HG03159 (cell line): ENCODE measurements around the gene CCDC169.
"Not testable (repeated sequence)": the region's sequence is repeated elsewhere in the genome, so short reads cannot be mapped to it uniquely, and the experiment has no call there.

Experiments
- ATAC-seq: cut with Tn5 transposase; IDR thresholded peaks from one replicate; pipeline ENCODE4 v1.9.1; 2021; ENCODE audit warnings: mild to moderate bottlenecking, moderate library complexity; ENCODE audit not compliant: unreplicated experiment

CCDC169 gene

DNA sequence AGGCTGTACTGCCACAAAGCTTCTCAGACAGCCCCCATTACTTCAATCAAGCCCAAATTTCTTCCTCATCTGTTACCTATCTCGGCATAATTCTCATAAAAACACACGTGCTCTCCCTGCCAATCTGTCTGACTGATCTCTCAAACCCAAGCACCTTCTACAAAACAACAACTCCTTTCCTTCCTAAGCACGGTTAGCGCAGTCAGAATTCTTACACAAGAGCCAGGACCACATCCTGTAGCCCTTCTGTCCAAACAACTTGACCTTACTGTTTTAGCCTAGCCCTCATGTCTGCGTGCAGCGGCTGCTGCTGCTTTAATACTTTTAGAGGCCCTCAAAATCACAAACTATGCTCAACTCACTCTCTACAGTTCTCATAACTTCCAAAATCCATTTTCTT is 22.2 kb upstream of the CCDC169 start:
- not testable (repeated sequence) for ATAC-seq

DNA sequence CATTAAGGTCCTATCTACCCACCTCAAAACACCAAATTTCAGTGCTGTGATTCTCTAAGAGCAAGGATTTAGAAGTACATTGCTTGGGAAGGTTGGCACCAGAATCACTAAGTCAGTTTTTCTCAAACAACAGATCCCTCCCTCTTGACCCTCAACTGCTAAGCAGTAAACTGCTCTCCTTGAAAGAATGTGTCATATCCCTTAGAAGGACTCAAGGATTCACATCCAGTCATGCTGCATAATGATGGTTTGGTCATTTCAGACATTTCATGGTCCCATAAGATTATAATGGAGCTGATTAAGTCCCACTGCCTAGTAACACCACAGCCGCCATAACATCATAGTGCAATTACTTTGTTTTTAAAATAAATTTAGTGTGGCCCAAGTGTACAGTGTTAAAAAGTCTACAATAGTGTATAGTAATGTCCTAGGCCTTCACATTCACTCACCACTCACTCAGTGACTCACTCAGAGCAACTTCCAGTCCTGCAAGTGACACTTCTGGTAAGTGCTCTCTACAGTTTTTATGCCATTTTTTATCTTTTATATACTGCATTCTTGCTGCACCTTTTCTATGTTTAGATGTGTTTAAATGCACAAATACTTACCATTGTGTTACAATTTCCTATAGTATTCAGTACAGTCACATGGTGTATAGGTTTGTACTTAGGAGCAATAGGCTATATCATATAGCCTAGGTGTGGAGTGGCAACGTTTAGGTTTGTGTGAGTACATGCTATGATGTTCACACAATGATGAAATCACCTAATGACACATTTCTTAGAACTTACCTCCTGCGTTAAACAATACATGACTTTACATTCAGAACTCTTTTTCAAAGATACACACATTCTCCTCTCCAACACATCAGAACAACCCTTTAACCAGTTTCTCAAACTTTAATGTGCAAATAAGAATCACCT is 15.7 kb upstream of the CCDC169 start:
- ATAC-seq: no peak

DNA sequence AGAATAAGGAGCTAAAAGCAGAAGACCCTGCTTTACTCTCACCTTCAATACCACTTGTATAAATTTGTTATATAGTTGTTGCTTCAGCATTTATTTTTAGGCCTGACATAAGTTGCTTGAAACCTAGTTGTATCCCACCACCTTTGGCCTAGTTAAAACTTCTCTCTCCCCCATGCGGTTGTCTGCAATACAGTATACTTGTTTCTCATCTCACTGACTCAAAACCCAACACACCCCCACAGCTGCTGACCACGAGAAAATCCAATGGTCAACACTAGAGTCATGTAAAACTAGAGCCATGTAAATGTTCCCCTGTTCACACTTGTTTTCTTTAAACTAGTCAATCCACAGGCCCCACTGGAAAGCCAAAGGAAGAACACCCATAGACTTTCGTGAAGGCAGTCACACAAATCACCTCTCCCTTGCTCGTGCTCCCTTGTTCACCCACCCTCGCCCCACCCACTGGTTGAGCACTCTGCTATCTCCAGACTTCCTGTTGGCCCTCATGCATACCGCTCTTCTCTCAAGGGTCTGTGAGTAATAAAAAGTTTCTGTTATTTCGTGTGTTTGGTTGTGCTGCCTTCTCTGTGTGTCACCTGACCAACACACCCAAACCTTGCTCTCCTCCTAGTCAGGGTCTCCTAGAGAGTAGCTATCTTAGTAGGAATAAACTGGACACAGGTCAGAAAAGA is 12.9 kb upstream of the CCDC169 start:
- peak; percentile 50 for ATAC-seq

DNA sequence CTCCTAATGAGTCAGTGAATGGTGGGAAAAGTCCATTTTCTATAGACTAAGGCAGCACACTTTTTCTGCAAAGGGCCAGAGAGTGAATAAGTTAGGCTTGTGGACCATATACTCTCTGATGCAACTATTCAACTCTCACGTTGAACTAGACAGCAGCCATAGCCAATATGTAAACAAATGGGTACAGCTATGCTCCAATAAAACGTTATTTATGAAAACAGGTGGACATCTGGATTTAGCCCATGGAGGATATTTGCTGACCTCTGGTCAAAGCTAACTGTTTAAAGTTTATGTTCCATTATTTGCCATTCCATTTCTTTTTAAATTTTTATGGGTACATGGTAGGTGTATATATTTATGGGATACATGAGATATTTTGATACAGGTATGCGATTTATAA is 4.7 kb upstream of the CCDC169 start:
- no peak for ATAC-seq

DNA sequence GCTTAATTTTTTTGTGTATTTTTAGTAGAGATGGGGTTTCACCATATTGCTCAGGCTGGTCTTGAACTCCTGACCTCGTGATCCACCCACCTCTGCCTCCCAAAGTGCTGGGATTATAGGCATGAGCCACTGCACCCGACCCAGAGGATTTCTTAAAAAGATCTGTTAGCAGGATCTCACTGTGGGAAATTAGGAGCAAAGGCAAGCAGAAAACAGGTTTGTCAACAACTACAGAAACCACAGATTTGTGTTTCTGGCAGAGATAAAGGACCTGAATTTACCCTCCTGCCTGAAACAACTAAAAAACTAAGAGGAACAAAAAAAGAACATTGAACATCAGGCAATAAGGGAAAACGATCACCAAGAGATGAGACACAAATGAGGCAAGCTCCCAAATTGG is 1.9 kb upstream of the CCDC169 start:
- not testable (repeated sequence) for ATAC-seq

DNA sequence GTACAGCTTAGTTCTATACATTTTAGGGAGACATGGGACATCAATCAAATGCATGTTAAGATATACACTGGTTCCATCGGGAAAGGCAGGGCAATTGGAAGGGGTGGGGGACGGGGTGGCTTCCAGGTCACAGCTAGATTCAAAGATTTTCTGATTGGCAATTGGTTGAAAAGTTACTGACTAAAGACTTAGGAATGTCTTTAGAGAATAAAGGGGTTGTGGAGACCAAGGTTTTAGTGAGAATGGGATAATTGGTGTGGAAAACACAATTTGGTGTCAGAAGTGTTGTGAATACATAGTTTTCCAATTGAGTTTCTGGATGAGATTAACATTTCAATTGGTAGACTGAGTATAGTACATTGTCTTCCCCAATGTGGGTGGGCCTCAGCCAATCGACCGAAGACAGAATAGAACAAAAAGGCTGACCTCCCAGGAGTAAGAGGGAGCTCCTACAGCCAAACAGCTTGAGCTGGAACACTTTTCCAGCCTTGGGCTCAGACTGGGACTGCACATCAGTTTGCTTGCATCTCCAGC is 988 bp upstream of the CCDC169 start:
- no peak for ATAC-seq

DNA sequence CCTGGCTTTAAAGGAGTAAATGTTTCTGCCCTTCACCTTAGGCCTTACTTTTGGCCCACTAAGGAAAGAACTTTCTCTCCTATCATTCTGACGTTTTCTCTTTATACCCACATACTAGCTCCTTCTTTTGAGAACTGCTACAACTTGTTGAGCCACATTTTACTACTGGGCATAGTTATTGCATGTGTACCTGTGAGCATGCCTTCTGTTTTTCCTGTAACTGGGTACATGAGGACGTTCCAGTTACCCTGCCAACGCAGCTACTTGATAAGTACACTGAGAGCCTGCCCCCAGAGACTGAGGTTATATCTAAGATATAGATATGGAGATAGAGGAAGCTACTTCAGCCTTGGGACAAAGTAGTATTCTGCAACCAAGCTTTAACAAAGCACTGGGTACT is 3.5 kb downstream of the CCDC169 start:
- no peak for ATAC-seq

DNA sequence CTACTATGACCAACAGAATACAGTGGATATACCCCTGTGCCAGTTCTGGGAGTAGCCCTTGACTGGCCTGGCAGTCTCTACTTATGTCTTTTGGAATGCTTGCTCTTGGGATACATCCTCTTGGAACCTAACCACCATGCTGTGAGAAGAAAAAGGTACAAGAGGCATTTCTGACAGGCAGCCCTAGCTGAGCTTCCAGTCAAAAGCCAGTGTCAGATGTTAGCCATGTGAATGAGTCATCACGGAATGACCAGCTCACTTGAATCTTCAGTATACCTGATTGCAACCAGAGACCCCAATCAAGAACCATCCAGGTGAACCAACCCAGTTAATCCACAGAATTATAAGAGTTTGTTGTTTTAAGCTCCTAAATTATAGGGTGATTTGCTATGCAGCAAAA is 4.1 kb downstream of the CCDC169 start:
- no peak for ATAC-seq

DNA sequence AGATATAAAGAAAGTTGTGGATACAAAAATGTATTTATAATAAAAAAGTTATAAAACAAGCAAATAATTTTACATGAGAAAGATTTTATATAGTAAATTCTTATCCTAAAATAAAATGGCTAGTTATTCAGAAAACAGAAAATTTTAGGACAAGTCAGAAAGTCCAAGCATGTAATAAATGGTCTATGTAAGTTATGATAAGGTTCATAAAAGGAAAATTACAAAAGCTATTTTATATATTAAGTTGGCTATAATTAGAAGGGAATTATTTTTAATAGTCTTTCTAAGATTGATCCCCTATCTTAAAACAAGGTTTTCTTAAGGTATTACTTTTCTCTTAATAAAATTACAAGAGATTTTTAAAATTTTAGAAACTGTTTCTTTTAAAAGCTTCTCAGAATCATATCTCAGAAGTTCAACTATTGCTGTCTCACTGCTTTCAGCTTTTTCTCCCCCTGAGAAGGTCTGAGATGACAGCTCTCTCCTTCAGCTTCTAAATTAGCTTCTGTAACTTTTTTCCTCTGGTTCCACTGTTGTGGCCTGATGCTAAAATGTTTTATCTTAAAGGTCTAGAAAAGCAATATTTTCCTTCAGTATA is 8.7 kb downstream of the CCDC169 start:
- no peak for ATAC-seq

DNA sequence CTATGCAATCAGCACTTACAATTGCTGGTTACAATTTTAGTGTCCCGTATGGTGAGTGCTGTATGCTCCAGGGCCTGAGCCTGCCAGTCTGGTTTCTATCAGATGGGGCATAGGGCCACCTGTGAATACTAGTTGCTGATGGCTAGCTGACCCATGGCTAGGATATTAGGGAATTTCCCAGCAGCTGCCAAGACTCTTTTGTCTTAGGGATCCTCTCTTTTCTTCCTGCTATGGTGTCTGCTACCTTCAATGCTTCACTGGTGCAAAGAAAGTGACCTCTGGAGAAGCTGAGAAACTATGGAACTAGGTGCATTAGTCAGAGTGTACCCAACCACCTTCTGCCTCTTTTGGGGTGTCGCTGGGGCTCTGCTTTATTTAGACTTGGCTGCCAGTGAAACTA is 11.6 kb downstream of the CCDC169 start:
- no peak for ATAC-seq

DNA sequence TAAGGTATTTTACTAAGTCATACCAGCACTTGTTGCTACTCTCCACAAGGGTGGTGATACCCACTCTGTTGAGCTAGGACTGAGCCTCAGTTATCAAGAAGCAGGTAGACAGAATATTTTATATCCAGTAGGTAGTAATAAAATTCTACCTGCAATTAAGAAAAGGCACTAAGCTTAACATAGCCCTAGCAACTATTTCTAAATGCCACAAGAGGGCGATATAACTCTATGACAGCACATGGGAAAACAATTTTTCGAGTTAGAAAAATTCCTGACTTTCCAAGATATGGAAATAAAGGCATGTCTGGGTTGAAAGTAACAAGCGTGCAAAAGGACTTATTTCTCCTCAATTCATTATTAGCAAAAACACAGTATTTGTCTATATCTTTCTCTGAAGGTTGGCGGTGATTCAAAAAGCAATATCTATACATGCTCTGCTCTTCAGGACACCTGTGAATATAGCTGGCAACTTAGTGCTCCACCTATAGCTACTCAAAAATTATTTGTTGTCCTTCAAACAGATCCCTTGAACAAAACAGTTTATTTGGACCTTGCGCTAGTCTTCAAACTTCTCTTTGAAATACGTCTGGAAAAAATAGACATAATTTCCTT is 14.7 kb downstream of the CCDC169 start:
- ATAC-seq: no peak

DNA sequence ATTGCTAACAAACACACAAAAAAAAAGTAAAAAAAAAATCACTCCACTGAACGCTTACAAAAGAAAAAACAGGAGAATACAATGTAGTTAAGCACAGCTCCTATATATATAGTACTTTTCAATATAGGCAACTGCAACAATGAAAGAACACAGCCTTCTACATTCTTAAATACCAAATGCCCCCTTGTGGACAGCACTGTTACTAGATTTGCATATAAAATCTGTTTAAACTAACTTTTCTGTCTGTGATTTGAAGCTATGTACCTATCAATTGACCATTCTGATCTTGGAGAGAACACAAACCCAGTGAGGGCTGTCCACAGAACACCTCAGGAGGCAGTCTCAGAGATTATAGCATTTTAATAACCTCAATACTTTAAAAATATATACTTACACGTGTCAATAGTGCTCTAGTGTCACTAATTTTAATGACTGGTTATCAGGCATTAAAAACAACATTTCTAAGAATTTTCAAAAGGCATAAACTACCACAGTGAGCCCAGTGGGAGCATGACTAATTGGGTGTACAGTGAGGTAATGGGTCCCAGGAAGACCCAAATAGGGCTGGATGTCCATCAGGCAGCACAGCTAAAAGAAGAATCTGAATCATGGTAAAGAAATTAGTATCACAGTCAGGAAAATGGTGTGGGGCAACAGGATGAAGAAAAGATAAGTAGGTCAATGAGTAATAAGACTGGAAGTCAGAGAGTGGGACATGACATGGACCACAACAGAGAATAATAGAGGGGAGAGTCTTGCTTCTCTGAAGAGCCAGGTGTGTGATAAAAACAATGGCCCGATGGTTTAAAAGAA is 22.2 kb downstream of the CCDC169 start:
- no peak for ATAC-seq

DNA sequence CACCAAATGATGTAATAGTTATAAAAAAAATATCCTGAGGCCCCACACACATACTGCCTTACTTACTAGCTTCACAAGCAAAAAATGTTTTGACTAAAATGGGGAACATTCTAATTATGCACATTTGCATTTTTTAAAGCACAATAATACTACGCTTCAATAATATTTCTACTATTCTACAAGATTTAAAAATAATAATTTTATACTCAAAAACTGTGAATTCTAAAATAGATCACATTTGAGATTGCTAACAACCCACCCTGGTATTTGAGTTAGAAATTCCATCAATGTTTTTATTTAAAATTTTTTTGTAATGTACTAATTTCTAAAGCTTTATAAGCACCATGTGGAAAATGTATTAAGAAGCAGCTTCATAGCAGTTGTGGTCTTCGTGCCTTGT is 24.2 kb downstream of the CCDC169 start:
- no peak for ATAC-seq

DNA sequence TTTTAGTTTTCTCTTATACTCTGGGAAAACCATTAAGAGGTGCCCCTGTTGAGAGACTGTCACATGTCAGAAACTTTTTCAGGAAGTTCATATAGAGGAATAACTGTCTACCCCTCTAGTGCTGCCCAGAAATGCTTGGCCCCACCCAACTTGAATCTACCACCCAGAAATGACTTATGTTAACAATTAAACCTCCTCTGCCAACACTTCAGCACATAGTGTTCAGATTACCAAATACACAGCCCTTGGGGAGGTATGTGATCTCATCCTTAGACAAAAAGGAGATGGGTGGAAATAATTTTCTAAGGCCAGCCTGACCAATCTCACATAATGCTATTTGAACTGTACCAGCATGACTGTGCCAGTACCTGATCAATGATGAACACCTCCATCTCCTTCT is 35.6 kb downstream of the CCDC169 start:
- ATAC-seq: no peak

DNA sequence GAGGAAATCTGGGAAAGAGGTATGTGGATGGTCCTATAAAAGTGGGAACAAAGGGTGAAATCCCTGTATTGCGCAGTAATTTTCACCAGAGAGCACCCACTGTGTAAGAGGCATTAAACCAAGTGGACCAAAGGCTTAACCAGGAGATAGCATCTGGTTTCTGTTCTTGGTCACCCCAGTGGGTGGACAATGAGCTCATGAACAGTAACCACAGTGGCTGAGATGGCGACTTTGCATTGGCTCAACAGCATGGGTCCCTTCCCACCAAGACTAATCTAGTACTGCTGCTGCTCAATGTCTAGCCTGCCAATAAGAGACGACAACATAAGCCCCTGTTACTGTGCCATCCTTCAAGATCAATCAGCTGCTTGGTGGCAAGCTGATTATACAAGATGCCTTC is 36.6 kb downstream of the CCDC169 start:
- ATAC-seq: no peak

DNA sequence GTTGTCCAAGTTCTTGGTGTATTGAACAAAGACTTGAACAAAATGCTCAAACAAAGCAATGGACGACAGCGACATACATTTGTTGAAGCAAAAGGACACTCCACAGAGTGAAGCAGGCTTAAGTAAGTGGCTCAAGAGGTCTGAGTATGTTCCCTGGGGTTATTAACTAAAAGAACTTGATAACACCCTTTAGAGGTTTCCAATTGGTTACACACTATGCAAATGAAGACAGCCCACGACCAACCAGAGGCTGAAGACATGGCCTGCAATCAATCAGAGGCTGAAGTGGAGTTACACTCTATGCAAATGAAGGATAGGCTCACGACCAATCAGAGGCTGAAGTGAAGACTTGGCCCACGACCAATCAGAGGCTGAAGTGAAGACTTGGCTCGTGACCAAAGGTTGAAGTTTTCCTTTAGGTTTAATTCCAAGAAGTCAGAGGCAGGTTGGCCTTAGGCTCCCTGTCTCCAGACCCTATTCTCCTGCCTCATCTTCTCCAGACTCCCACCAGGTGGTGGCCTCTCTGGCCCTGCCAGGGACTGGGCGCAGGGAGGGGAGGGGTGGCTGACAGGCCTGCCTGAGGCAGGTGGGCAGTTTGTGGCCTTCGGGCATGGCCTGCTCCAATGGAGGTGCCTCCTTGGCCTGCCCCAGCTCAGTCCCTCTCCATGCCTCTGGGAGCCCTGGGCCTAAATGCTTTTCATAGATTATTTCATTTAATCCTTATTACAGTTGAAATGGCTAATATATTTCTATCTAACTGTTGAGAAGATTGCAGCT is 38.1 kb downstream of the CCDC169 start:
- ATAC-seq: no peak

DNA sequence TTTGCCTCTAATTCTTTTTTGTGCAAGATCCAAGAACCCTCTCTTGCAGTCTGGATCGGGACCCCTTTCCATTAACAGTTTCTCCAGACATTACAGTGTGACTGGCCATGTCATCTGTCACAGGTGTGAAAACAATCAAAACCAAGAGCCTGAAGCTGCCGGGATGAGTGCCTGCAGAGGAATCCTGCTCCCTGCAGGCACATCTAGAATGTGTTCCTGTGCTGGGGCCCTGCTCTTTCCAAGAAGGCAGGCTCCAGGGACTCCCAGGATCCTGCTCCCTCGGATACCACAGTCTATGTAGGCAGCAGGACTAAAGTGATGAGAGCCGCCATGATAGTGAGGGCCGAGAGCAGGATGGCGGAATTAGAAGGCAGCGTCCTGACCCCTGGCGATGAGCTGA is 38.8 kb downstream of the CCDC169 start:
- no peak for ATAC-seq

DNA sequence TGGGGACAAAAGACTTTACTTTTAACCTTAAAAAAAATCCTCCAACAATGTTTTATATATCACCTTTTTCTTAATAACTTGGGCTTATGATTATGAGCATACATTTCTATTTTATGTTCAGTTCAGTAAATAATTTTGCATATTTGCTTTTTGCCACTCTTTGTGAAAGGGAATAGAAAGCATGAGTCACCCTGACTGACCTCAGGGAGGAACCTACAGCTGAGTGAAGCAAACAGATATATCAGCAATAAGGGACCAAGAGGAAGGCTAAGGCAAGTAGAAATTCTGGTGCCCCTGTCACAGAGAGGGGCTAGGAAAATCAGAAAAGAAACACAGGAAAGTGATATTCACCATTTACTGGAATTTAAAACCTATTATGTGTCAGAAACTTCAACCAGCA is 46.1 kb downstream of the CCDC169 start:
- no peak for ATAC-seq

DNA sequence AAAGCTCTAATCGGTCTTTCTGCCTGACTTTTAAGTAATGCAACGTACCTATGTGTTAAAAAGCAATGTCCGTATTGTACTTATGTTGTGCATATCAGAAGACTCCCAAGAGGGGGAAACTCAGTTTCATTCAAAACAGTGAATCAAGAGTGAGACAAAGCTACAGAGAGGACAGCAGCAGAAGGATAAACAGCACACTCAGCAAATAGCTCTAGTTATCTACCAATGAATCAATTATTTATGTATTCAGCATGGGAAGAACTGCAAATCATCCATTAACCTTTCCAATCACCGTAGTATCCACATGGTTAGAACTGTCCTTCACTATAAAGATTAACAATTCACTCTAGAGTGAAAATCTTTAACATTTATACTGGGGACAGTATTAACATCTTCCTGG is 46.6 kb downstream of the CCDC169 start:
- ATAC-seq: no peak

DNA sequence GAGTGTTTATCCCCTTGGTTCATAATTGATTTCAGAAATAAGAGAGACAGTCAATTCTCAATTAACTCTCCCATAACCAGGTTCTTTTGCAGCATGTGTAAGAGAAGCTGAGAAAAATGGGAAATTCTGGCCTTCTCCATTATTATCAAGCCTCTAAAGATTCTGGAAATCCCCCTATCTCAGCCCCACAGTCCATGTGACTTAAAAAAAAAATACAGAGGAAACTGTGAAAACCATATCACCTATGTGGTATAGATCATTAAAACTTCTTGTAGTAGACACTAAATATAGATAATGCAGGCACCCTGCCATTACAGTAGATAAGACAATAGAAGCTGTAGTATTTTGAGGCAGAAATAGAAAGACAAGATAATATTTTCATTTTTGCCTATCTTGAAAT is 48.9 kb downstream of the CCDC169 start:
- no peak for ATAC-seq
